NCI-H2029 (cell line): Measurements from ENCODE around the gene PRKG1.
"Not testable (repeated sequence)": the region's sequence is repeated elsewhere in the genome, so short reads cannot be mapped to it uniquely, and the experiment has no call there.

ENCODE experiments used
- DNase-seq: peaks from one replicate; lab custom pipeline; 2025; lab: John Stamatoyannopoulos, UW

The PRKG1 gene

DNA sequence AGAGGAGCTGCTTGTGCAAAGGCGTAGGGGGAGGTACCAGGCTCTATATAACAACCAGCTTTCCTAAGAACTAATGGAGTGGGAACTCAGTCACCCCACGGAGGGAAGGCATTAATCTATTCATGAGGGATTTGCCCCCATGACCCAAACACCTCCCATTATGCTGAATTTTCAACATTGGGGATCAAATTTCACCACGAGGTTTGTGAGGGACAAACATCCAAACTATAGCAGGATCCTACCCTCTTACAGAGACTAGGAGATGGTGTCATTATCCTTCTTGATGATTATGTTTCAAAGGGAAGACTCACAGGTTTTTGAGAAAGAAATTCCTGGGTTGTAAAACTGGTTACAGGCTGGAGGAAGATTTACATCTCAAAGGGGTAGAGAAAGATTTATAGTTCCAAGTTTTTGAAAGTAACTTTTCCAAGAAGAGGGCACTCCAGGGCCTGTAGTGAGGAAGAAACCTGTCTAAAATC lies 944.8 kb downstream of the PRKG1 start:
- no peak for DNase-seq

DNA sequence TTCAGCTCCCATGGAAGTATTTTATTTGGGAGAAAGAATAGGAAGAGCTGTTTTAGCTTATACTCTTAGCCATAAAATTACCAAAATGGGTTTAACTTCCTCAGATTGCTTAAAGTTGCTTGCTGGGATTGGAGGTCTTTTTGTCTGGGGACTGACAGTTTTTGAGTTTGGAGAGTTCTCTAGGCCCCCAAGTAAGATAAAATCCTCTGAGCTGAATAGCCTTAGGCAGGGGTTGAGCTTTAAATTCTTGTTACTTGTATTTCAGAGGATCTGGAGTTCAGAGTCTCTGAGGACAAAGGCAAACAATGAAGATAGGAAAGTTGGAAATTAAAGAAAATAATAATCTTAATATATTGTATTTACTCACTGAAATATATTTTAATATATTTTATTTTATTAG lies 945.4 kb downstream of the PRKG1 start:
- no peak for DNase-seq

DNA sequence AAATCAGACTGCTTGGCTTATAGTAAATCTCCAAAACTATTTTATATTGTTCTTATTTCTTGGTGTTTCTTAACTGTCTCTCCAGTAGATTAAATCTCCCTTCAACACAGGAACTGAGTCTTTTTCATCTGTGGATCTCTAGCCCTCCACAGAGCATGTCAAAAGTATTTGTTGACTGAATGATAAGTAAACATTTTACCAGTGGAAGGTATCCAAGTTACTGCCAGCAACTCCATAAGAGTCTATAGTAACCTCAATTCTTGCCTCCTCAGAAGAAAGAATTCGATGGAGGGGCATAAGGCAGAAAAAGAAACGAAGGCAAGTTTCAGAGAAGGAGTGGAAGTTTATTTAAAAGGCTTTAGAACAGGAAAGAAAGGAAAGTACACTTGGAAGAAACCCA lies 945.9 kb downstream of the PRKG1 start:
- no peak for DNase-seq

DNA sequence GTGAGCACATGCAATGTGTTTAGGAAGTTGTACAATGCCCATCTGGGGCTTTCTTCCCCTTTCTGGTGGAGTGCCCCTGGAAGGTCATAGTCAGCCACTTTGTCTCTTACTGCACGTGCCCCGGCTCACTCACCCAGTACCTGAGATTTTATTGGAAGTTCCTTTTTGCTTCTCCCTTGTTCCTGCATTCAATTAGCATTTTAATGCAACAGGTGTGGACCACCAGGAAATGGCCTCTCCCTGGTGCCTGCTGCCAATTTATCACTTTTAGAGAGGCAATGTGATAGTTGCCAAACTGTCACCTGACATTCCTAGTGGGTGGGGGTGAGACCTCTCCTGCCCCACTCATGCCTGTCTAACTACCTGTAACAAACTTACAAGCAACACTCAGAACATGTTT lies 946.4 kb downstream of the PRKG1 start:
- no peak for DNase-seq

DNA sequence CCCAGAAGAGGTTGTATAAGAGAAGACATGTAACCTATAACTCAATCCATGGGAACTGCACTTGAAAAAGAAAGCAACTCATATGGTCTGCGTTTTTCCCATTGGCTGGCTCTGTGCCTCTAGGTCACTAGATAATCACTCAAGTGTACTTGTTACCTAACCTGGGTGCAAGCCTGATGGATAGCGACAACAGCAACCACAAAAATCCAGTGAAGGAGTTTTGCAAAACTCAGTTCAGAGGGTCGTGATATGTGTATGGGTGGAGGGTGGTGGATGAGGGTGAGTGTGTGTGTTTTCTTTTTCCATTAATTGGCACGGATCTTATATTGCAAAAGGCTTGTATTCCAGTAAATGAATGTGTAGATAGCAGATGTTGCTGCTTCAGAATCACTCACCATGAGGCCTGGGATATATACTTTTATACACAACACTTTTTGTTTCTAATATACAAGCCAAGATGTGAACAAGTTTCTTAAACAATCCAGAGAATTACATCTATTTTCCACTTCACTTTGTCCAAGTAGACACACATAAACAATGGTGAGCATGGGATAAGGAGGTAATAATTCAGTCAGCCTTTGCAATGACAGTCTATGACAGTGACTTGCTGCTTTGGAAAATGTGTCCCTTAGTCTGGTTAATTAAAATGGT lies 952.9 kb downstream of the PRKG1 start:
- DNase-seq, result no peak

DNA sequence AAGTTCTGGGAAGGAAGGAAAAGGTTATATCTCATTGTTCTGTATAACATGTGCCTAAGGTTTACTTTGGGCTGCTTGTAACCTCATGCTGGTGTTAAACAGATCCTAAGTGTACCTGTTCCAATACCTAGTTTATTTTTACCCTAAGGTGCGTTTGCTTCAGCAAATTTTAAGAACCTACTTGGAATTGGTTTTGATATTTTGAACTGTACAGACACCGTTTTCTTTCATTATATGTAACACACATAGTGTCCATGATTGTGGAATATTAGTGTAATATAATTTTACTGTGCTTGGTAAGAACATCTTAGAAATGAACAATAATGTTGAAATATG lies 954.2 kb downstream of the PRKG1 start:
- no peak for DNase-seq

DNA sequence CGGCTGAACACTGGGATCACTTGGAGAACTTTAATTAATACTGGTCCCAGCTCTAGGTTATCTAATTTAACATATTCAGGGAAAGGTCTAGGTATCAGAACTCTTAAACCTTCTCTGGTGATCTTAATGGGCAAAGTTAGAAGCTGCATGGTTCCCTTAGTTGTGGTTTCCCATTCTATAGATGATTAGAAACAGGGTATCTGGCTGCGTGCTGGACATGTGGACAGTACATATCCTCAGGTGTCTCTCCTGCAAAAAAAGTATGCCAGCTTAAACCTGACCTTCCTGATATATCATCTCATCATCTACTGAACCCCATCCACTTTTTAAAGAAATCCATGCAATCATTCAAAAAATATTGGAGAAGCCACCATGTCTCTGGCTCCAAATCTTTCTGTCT lies 955.3 kb downstream of the PRKG1 start:
- no peak for DNase-seq

DNA sequence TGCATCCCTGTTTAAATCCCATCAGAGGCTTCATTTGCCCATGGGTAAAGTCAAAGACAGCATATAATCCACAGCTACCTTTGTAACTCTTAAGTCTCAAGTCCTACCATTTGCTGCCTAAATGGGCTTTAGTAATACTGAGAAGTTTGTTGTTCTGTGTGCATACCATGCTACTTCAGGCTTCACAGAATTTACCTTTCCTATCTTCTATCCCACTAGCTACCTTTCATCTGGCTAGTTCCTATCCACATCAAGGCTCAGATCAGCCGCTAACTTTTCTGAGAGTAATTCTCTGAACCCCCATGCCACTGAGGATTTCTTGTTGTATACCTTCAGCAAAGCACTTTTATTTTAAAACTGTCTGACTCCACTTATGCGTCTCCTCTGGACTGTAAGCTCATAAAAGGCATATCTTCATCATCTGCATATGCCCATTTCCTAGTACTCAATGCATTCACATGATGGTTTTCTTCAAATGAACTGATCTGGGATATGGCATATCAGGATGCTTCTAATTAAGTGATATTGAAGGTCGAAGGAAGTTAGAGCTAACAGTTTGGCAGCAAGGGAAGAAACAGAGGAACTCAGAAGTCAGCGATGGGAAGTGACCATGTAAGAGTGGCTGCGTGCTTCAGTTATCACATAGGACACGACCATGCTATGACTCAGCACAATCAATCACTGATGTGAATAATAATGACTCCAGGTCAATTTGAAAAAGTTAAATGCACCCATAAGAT lies 955.9 kb downstream of the PRKG1 start:
- no peak for DNase-seq

DNA sequence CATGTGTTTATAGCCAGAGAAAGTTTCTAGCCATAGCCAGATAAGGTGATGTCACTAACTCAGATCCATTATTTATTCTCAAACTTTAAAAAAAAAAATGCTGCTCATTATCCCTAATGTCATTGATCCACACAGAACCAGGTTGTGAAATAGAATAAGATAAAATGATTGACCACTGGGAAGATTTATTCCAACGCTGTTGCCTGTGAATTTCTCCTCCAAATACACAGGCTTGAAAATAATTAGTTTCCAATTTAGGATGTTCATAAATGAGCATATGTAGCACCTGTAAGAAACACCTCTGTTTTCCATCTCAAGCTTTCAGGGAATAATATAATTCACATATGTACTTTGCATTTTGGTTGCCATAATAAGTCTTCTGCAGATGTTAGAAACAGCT lies 956.7 kb downstream of the PRKG1 start:
- DNase-seq, result no peak

DNA sequence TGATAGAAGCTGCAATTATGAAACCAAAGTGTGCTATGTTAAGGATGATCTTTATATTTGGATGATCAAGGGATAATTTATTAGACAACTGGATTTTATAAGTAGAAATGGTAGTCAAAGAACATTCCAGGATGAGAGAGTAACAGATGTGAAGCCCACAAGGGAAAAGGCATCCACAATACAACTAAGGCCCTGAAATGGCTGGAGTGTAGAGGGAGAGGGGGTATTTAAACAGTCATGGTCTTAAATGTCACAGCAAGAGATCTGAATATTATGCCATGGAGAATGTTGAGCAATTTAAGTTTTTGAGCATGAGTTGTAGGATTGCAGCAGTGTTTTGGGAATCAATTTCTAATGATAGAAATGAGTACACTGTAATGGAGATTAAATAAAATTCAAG lies 957.5 kb downstream of the PRKG1 start:
- no peak for DNase-seq

DNA sequence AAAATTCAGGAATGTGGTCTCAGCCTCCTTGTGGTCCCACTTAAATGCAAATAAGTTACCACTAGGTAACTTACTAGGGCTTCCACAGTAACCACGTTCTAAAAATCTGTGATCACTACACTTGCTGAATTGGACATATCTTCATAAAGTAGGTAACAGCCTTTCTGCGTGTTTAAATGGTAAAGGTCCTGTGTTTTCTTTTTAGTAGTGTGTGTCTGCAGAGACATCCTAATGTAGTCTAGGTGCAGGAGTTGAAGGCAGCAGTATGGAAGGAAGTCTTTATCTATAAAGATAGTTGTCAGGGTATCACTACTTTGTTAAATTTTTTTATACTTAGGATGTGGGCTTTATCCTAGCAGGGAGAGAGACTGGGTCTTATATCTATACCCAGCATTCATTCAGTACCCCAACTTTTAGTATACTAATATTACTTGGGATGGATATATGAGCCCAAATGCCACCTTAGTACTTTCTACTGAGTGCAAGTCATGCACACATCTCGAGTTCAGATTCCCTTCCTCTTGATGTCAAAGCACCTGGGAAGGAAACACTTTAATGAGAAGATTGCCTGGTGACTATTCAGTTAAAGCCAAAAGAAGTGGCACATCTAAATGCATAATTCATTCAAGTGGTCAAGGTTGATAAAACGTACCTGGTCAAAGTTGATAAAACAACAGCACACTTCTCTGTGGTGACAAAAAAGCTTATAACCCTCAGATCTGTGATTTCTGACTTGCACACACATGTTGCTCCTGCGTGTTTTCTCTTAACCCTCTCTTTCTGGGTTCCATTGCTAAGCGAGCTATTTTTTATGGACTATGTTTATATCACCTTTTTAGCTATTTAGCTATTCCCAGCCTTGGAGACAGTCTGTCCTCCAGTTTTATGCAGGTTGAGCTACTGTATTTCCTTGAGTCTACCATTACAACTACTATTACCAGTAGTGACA lies 958.7 kb downstream of the PRKG1 start:
- no peak for DNase-seq

DNA sequence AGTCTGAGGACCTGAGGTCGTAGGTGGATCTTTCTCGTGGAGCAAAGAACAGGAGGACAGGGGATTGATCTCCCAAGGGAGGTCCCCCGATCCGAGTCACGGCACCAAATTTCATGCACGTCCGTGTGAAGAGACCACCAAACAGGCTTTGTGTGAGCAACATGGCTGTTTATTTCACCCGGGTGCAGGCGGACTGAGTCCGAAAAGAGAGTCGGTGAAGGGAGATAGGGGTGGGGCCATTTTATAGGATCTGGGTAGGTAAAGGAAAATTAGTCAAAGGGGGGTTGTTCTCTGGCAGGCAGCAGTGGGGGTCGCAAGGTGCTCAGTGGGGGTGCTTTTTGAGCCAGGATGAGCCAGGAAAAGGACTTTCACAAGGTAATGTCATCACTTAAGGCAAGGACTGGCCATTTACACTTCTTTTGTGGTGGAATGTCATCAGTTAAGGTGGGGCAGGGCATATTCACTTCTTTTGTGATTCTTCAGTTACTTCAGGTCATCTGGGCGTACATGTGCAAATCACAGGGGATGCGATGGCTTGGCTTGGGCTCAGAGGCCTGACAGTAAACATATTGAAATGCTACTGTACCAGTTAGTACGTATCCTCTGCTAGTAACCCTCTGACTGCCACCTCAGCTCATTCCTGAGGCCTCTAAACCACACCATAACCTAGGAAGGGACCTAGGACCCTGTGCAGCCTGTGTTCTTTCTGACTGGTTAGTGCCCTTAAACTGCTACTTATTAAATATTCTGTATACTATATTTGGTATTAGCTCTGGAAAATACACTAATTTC lies 964.9 kb downstream of the PRKG1 start:
- DNase-seq, result not testable (repeated sequence)

DNA sequence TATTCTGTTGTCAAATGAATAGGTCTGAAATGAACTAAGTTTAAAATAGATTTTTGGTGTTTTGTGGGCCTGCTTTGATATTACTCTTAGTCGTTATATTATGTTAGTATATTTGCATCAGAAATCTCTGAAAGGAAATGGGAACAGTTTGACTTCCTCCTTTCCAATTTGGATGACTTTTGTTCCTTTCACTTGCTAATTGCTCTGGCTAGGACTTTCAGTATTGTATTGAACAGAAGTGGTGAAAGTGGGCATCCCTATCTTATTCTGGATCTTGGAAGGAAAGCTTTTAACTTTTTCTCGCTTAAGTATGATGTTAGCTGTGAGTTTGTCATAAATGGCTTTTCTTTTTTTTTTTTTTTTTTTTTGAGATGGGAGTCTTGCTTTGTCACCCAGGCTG lies 966.2 kb downstream of the PRKG1 start:
- DNase-seq, result no peak

DNA sequence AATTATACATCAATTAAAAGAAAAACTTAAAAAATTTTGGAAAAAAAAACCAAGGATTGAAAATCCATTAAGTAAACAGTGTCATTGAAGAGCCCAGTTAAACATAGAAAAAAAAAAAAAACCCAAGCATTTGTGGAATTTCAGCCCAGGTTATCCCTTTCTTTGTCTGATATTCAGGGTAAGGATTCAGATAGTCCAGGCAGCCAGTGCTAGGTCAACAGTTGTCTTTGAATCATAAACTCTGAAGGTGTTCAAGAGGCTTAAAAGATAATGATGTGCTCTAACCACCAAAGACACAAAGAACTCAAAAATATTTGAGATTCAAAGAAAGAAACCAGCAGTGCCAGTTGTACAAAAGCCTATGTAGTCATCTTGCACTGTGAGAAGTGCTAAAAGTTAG lies 969.5 kb downstream of the PRKG1 start:
- no peak for DNase-seq

DNA sequence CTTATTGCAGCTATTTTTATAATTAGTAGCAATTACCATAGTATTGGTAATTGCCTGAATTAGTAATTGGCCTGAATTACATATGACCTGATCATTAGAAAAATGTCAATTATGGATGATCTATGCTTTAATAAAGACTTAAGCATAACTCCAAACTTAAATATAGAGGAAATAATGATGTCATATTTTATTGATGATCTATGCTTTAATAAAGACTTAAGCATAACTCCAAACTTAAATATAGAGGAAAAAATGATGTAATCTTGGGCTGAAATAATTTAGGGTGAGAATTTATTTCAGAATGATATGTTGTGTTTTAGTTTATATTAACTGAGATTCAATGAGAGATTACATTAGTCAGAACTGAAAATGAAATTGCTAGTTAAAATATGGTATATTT lies 973.8 kb downstream of the PRKG1 start:
- DNase-seq, result no peak

DNA sequence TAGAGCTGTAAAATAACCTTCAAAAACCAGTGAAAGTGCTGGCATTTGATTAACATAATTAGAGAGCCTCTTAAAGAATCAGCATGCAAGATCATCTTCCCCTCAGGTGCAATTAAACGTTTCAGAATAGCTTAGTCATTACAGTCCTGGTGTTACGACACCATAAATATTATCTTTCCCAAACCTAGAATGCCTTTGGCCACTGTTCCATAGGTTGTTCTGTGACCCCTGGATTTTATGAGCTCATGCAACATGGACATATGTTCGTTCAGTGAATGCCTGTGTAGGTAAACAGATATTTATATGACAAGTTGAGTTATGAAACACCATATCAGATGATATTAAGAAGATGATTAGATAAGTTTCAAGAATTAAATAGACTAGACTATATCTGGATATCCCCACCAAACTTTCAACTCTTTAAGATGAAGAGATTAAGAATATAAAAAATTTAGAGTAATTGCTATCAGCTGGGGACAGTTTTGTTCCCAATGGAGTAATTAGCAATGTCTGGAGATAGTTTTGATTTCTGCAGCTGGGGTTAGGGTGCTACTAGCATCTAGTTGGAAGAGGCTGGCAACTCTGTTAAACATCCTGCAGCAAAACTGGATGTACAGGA lies 976.3 kb downstream of the PRKG1 start:
- no peak for DNase-seq

DNA sequence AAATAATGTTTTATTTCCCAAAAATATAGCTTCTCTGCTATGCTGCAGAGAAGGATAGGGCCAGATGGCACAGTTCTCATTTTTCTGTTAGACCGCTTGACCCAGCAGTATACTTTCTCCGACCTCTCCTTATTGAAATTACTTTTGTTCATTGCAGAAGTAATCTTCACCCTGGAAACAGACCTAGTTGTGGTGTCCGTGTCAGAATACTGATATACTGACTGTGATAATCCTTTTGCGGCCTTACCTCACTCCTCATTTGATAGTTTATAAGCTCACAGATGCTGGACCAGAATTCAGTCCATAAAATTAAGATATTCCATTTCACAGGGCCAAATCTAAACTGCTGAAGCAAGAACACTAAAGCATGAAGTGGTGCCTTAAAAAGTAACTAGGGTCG lies 979.2 kb downstream of the PRKG1 start:
- no peak for DNase-seq

DNA sequence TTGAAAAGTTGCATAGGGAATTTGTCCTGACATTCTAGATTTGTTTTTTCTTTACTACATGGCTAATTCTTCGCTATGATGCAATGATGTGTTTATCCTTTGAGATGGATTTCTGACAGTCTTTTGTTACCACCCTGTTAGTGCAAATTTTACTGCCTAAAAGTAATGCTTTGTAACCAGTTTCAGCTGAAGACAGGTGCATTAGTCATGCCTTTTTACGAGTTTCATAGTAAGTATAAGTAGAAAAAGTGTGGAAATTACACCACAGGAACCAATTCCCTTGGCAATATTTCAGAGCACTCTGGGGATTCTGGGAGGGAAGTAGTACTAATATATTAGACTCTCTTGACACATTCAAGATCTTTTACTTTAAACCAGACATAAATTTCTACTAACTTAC lies 982.0 kb downstream of the PRKG1 start:
- DNase-seq, result no peak

DNA sequence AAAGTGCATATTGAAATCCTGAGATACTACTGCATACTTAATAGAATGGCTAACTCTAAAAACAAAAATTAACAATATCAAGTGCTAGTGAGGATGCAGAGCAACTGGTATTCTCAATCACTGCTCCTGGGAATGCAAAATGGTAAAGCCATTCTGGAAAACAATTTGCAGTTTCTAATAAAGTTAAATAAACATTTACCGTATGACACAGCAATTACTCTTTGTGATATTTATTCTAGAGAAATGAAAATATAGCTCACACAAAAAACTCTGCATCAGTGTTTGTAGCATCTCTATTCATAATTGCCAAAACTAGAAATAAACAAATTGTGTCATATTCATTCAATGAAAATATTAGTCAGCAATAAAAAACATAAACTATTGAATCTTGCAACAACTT lies 984.8 kb downstream of the PRKG1 start:
- DNase-seq, result no peak

DNA sequence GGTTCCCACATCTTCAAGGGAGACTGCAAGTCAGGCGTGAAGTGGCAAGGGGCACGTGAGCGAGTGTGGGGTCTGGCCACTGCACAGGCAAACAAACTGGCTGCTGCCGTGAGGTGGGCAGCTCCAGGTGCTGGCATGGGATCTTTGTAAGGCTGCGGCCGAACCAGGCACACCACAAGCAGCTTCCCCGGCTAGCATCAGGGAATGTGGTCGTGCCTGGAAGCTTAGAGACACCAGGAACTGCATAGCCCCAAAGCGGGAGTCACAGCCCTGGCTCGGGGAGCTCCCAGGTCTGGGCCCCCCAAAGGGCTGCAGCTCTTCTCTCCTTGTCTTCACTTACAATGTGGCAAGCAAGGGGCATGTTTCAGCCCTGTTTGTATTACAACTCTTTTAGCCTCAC lies 988.9 kb downstream of the PRKG1 start:
- no peak for DNase-seq

DNA sequence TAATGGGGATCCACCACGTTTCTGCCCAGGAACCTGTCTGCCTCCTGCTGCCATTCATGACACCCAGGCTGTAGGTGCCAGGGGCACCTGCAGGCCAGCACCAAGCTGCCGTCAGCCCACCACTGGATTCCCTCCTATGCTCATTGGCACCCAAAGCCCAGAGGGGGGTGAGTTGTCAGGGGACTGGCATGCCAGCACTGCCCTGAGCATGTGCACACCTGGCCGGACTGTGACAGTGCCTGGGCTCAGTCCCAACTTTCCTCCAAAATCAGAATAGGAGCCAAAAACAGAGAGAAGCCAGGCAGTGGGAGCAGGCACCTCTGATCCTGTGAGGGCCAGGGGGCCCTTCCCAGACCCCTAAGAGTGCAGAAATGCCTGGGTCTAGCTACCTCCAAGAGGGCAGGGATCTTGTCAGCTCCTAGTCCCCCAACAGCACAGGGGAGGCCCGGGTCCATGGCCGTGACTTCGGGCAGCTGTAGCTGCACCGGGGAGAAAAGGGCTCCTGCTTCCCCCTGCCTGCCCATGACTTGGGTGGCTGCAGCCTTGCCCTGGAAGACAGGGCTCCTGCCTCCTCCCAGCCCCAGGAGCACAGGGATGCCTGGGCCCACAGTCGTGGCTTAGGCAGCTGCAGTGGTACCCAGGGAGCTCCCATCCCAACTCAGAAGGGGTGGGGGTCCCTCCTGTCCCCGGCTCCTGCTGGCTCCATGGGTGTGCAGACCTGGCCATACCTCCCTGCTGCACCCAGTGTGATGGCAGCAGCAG lies 990.0 kb downstream of the PRKG1 start:
- no peak for DNase-seq
